Stomach (tissue), 9 donors: ENCODE results near the gene SLC24A4. TPM values are rescaled to one million over a fixed set of nuclear protein-coding genes. Genes with fewer than 3 reads are reported as not detected.

Experiments
- DNase-seq, 2 donors: peaks; one replicate each; pipeline versions ENCODE4 v3.0.0 to v3.0.0-alpha.2; 2013 to 2019
- H3K27ac ChIP-seq, 5 donors: fragments of 200-600 bp in 4 of 5; sonication (generic) in 4 of 5; one replicate each; pipeline ENCODE4 v1.5.1; 2013 to 2019; ENCODE audit warnings: mild to moderate bottlenecking in 1 of 5, moderate library complexity in 1 of 5
- H3K27me3 ChIP-seq, 3 donors: fragments of 200-600 bp; sonication (generic); one replicate each; pipeline ENCODE4 v1.5.1; 2017 to 2019; ENCODE audit warnings: mixed run types in 1 of 3
- H3K36me3 ChIP-seq, 4 donors: fragments of 200-600 bp; sonication (generic); 1 replicate in 3 of 4; 2 replicates in 1 of 4; pipeline ENCODE4 v1.5.1; 2016 to 2019
- H3K4me1 ChIP-seq, 4 donors: fragments of 200-600 bp; sonication (generic); one replicate each; pipeline ENCODE4 v1.5.1; 2016 to 2019
- H3K4me3 ChIP-seq, 4 donors: fragments of 200-600 bp; sonication (generic) in 3 of 4; one replicate each; pipeline ENCODE4 v1.5.1; 2016 to 2019; ENCODE audit warnings: mild to moderate bottlenecking in 1 of 4
- H3K9me3 ChIP-seq, 4 donors: fragments of 200-600 bp; sonication (generic); one replicate each; pipeline ENCODE4 v1.5.1; 2016 to 2019
- CTCF ChIP-seq, 7 experiments: fragments of 450-650 bp in 4 of 7; fragments of 200-600 bp in 3 of 7; sonication (generic) in 3 of 7; IDR thresholded peaks; one replicate each; pipeline ENCODE4 v1.5.1; 2016 to 2019; ENCODE audit warnings: antibody characterized with exemption in 7 of 7, control low read depth in 2 of 7, mild to moderate bottlenecking in 1 of 7
- EP300 ChIP-seq: sonication (generic); formaldehyde crosslinking; IDR thresholded peaks from one replicate; pipeline ENCODE4 v1.6.1; 2017; ENCODE audit warnings: antibody characterized with exemption
- POLR2A ChIP-seq, 4 donors: fragments of 450-650 bp; IDR thresholded peaks; one replicate each; pipeline ENCODE4 v1.6.1; 2016; ENCODE audit warnings: antibody characterized with exemption in 4 of 4, control low read depth in 2 of 4, mild to moderate bottlenecking in 1 of 4, moderate library complexity in 1 of 4
- POLR2AphosphoS5 ChIP-seq, 3 donors: sonication (generic); formaldehyde crosslinking; IDR thresholded peaks; one replicate each; pipeline ENCODE4 v1.6.1; 2016; ENCODE audit warnings: antibody characterized with exemption in 3 of 3
- WGBS, 5 donors: extraction: QIAGEN DNeasy Blood & Tissue Kit in 3 of 5; methylation state at CpG; one replicate each; pipeline versions ENCODE4 v1.1.5 to v1.1.7; 2013 to 2018; 5-methylcytosine and 5-hydroxymethylcytosine counted together
- intact Hi-C: fragments of 100-400 bp; cut with DNase I; formaldehyde crosslinking; loops from one replicate; pipeline ENCODE4 v1.15.1; 2023; ENCODE audit warnings: low total_unique reads
- polyA plus RNA-seq, 3 donors: library from polyadenylated mRNA; stranded (reverse); fragments of 200-250 nt; gene quantifications; one replicate each; pipeline ENCODE4 v1.2.3, GENCODE V29; 2013
- total RNA-seq, 5 donors: library from RNA; depleted of rRNA; stranded (reverse); fragments of >200 nt; gene quantifications; one replicate each; pipeline versions ENCODE4 v1.1.0 to v1.2.3, GENCODE V29; 2014 to 2016
- donor health status: healthy with polysubstance abuse.
- donor health status: Bipolar disorder and iron deficiency.
- donor health status: healthy.

The SLC24A4 gene
- total and polyA plus RNA-seq, 8 donors = 0.08 to 0.92 (median 0.38) TPM; not detected in 4

GRCh38 chr14:92450351-92451070 is 127.5 kb downstream of the SLC24A4 start:
- DNase-seq = no peak
- intact Hi-C loops = no loop called here
- H3K27ac ChIP-seq = no peak overlapping the region
- no peak overlapping the region for H3K4me3 ChIP-seq
- no peaks in the 10 kb centered on the region for H3K36me3 ChIP-seq
- no peaks in the 10 kb centered on the region for H3K27me3 ChIP-seq
- 72 to 88% (median 74%) methylated on average over 9 to 13 of the region's 13 CpGs for WGBS, 5 donors
- TF ChIP-seq CTCF (IDR thresholded peaks at IDR 0.05) (no peak), EP300 (no peak), POLR2AphosphoS5 (IDR thresholded peaks at IDR 0.05) (no peak), POLR2A (IDR thresholded peaks at IDR 0.05) (no peak)
- H3K4me1 ChIP-seq = no peaks in the 10 kb centered on the region
- peaks cover 0 to 4% (median 0%) of the 10 kb centered on the region in 4 donors for H3K9me3 ChIP-seq

- 66 to 70% (median 69%) methylated on average over 5 to 9 of the region's 9 CpGs for WGBS, 5 donors
- no peak overlapping the region for H3K4me3 ChIP-seq
- no peaks in the 10 kb centered on the region for H3K27me3 ChIP-seq
- H3K27ac ChIP-seq = no peak overlapping the region
- intact Hi-C loops = no loop called here
- TF ChIP-seq POLR2AphosphoS5 (IDR thresholded peaks at IDR 0.05) (no peak), EP300 (no peak), POLR2A (IDR thresholded peaks at IDR 0.05) (no peak)
- DNase-seq = no peak
- no peaks in the 10 kb centered on the region for H3K36me3 ChIP-seq
- no peaks in the 10 kb centered on the region for H3K9me3 ChIP-seq
- no peaks in the 10 kb centered on the region for H3K4me1 ChIP-seq
Observed at GRCh38 chr14:92451245-92451644, 128.3 kb downstream of the SLC24A4 start.

- H3K27ac ChIP-seq = no peak overlapping the region
- H3K4me1 ChIP-seq = peaks cover 0 to 4% (median 2%) of the 10 kb centered on the region in 4 donors
- no peaks in the 10 kb centered on the region for H3K27me3 ChIP-seq
- H3K36me3 ChIP-seq = no peaks in the 10 kb centered on the region
- no peak for TF ChIP-seq POLR2AphosphoS5 (IDR thresholded peaks at IDR 0.05)
- TF ChIP-seq POLR2A (IDR thresholded peaks at IDR 0.05) = no peak
- TF ChIP-seq EP300 = no peak
- no peak for TF ChIP-seq CTCF (IDR thresholded peaks at IDR 0.05)
- intact Hi-C loops = no loop called here
- no peak overlapping the region for H3K4me3 ChIP-seq
- WGBS, 5 donors = 50 to 68% (median 62%) methylated on average over 3 to 5 of the region's 5 CpGs
- no peak for DNase-seq
- no peaks in the 10 kb centered on the region for H3K9me3 ChIP-seq
Observed at GRCh38 chr14:92451755-92452154, 128.8 kb downstream of the SLC24A4 start.

- 87 to 92% (median 88%) methylated on average over 14 of the region's 14 CpGs for WGBS, 5 donors
- intact Hi-C loops = no loop called here
- no peak for DNase-seq
Observed at GRCh38 chr14:92452471-92452870, 129.5 kb downstream of the SLC24A4 start.

More at GRCh38 chr14:92452471-92452870, 129.5 kb downstream of the SLC24A4 start:
- TF ChIP-seq POLR2AphosphoS5 (IDR thresholded peaks at IDR 0.05) (no peak), EP300 (no peak), CTCF (IDR thresholded peaks at IDR 0.05) (no peak), POLR2A (IDR thresholded peaks at IDR 0.05) (no peak)
- no peak overlapping the region for H3K4me3 ChIP-seq
- H3K27ac ChIP-seq = no peak overlapping the region
- no peaks in the 10 kb centered on the region for H3K9me3 ChIP-seq
- no peaks in the 10 kb centered on the region for H3K36me3 ChIP-seq
- H3K4me1 ChIP-seq = peaks cover 0 to 6% (median 2%) of the 10 kb centered on the region in 4 donors
- H3K27me3 ChIP-seq = no peaks in the 10 kb centered on the region
